MM.1S (cell line): ENCODE measurements around the gene DENND5B.

Source experiments
- DNase-seq: peaks from one replicate; pipeline ENCODE4 v3.0.0-alpha.2; 2015
- H2AFZ ChIP-seq: fragments of 300-600 bp; sonication (generic); 2 replicates; pipeline ENCODE4 v1.6.0; 2016; ENCODE audit warnings: antibody characterized with exemption, low read length
- H3F3A ChIP-seq: fragments of 300-600 bp; sonication (generic); 2 replicates; pipeline ENCODE4 v1.6.1; 2016; ENCODE audit warnings: mild to moderate bottlenecking, antibody characterized with exemption, low read length, moderate library complexity, mixed read lengths; ENCODE audit not compliant: insufficient read depth
- H3K27ac ChIP-seq: fragments of 300-600 bp; sonication (generic); 2 replicates; pipeline ENCODE4 v1.5.1; 2016; ENCODE audit warnings: mild to moderate bottlenecking, low read length
- H3K27me3 ChIP-seq: fragments of 300-600 bp; sonication (generic); replicated peaks from 2 replicates; pipeline ENCODE4 v1.6.0; 2016; ENCODE audit warnings: low read length; ENCODE audit not compliant: insufficient read depth
- H3K36me3 ChIP-seq: fragments of 300-600 bp; sonication (generic); replicated peaks from 2 replicates; pipeline ENCODE4 v1.6.1; 2016; ENCODE audit warnings: mild to moderate bottlenecking, low read length, mixed read lengths; ENCODE audit not compliant: insufficient read depth
- H3K4me1 ChIP-seq: fragments of 300-600 bp; sonication (generic); 2 replicates; pipeline ENCODE4 v1.6.1; 2016; ENCODE audit warnings: low read length, mixed read lengths
- H3K4me2 ChIP-seq: fragments of 300-600 bp; sonication (generic); 2 replicates; pipeline ENCODE4 v1.6.0; 2016; ENCODE audit warnings: low read depth, low read length
- H3K4me3 ChIP-seq: fragments of 300-600 bp; sonication (generic); 2 replicates; pipeline ENCODE4 v1.5.1; 2016; ENCODE audit warnings: low read length, mixed read lengths
- H3K79me2 ChIP-seq: fragments of 300-600 bp; sonication (generic); 2 replicates; pipeline ENCODE4 v1.6.1; 2016; ENCODE audit warnings: mixed run types, low read length, mixed read lengths
- H3K9ac ChIP-seq: fragments of 300-600 bp; sonication (generic); 2 replicates; pipeline ENCODE4 v1.6.1; 2016; ENCODE audit warnings: low read length, mixed read lengths
- H3K9me2 ChIP-seq: fragments of 300-600 bp; sonication (generic); replicated peaks from 2 replicates; pipeline ENCODE4 v1.6.1; 2016; ENCODE audit warnings: mild to moderate bottlenecking, low read length, mixed read lengths; ENCODE audit not compliant: insufficient read depth
- H3K9me3 ChIP-seq: fragments of 300-600 bp; sonication (generic); replicated peaks from 2 replicates; pipeline ENCODE4 v1.6.1; 2016; ENCODE audit warnings: mild to moderate bottlenecking, low read length, mixed read lengths; ENCODE audit not compliant: insufficient read depth
- H4K20me1 ChIP-seq: fragments of 300-600 bp; sonication (generic); 2 replicates; pipeline ENCODE4 v1.6.1; 2016; ENCODE audit warnings: mild to moderate bottlenecking, low read length, moderate library complexity, mixed read lengths; ENCODE audit not compliant: insufficient read depth
- CTCF ChIP-seq: fragments of 300-600 bp; sonication (generic); IDR thresholded peaks from 2 replicates; pipeline ENCODE4 v1.5.1; 2016; ENCODE audit warnings: antibody characterized with exemption, low read length, mixed read lengths
- EZH2 ChIP-seq: fragments of 300-600 bp; sonication (generic); optimal IDR thresholded peaks from 2 replicates; pipeline ENCODE3; 2017; ENCODE audit warnings: low read depth, mild to moderate bottlenecking, antibody characterized with exemption, low read length, mixed read lengths
- EZH2phosphoT487 ChIP-seq: fragments of 300-600 bp; sonication (generic); IDR thresholded peaks from 2 replicates; pipeline ENCODE4 v1.6.1; 2018; ENCODE audit warnings: antibody characterized with exemption, low read length

Gene DENND5B

GRCh38 chr12:31466768-31467167, 124.2 kb downstream of the DENND5B start:
- no peaks in the 10 kb centered on the region for H3K36me3 ChIP-seq
- DNase-seq: no peak
- H3K9ac ChIP-seq: no peak overlapping the region
- H3K27ac ChIP-seq: no peak overlapping the region
- no peaks in the 10 kb centered on the region for H4K20me1 ChIP-seq
- no peaks in the 10 kb centered on the region for H3F3A ChIP-seq
- H3K27me3 ChIP-seq: no peaks in the 10 kb centered on the region
- no peaks in the 10 kb centered on the region for H3K79me2 ChIP-seq
- no peak overlapping the region for H3K4me2 ChIP-seq
- no peak overlapping the region for H2AFZ ChIP-seq
- no peaks in the 10 kb centered on the region for H3K4me1 ChIP-seq
- no peak overlapping the region for H3K4me3 ChIP-seq
- H3K9me2 ChIP-seq: no peaks in the 10 kb centered on the region
- H3K9me3 ChIP-seq: no peaks in the 10 kb centered on the region
- TF ChIP-seq CTCF: no peak
- no peak for TF ChIP-seq EZH2phosphoT487
- TF ChIP-seq EZH2: no peak

- no peaks in the 10 kb centered on the region for H3K79me2 ChIP-seq
- no peak overlapping the region for H3K4me2 ChIP-seq
- H3K27me3 ChIP-seq: no peaks in the 10 kb centered on the region
- H3K9me2 ChIP-seq: no peaks in the 10 kb centered on the region
- no peak for DNase-seq
- no peaks in the 10 kb centered on the region for H3F3A ChIP-seq
- H2AFZ ChIP-seq: no peak overlapping the region
- no peak overlapping the region for H3K4me3 ChIP-seq
- no peaks in the 10 kb centered on the region for H4K20me1 ChIP-seq
- TF ChIP-seq EZH2 (no peak), CTCF (no peak), EZH2phosphoT487 (no peak)
- no peak overlapping the region for H3K9ac ChIP-seq
- H3K27ac ChIP-seq: no peak overlapping the region
- H3K4me1 ChIP-seq: no peaks in the 10 kb centered on the region
- no peaks in the 10 kb centered on the region for H3K36me3 ChIP-seq
- no peaks in the 10 kb centered on the region for H3K9me3 ChIP-seq
These were observed 125.9 kb downstream of the DENND5B start for GRCh38 chr12:31465002-31465401.

- Histone ChIP-seq H3K9me3 (no peaks in the 10 kb centered on the region), H3K4me1 (no peaks in the 10 kb centered on the region), H2AFZ (no peak overlapping the region), H3K27ac (no peak overlapping the region), H3K4me3 (no peak overlapping the region), H3K9me2 (no peaks in the 10 kb centered on the region), H3F3A (no peaks in the 10 kb centered on the region), H3K4me2 (no peak overlapping the region), H3K9ac (no peak overlapping the region), H3K79me2 (no peaks in the 10 kb centered on the region), H4K20me1 (no peaks in the 10 kb centered on the region), H3K36me3 (no peaks in the 10 kb centered on the region; the same call in 1 of the 2 replicates), H3K27me3 (no peaks in the 10 kb centered on the region)
- no peak for DNase-seq
- TF ChIP-seq EZH2: no peak
- no peak for TF ChIP-seq CTCF
- TF ChIP-seq EZH2phosphoT487: no peak
These were observed 130.9 kb downstream of the DENND5B start for GRCh38 chr12:31460024-31460423.
